HG03066 (cell line): ENCODE measurements around the gene SOX5.

Source experiments
- ATAC-seq: cut with Tn5 transposase; IDR thresholded peaks from one replicate; pipeline ENCODE4 v1.9.1; 2021; ENCODE audit warnings: low read depth; ENCODE audit not compliant: unreplicated experiment

The SOX5 gene

GRCh38 chr12:23949348-23950209 is at the start of gene SOX5:
Gene SOX5 (minus strand): TSS chr12:23949670. CDS start chr12:23949601, 69 bp downstream.
- no peak for ATAC-seq

GRCh38 chr12:23987046-23987445 is 37.6 kb upstream of the SOX5 start:
- no peak for ATAC-seq

- ATAC-seq = no peak
Measured at GRCh38 chr12:23980826-23981225, 31.4 kb upstream of the SOX5 start.

GRCh38 chr12:23964812-23965211 is 15.3 kb upstream of the SOX5 start:
- ATAC-seq = no peak

- ATAC-seq = no peak
Measured at GRCh38 chr12:23959826-23960225, 10.4 kb upstream of the SOX5 start.

- no peak for ATAC-seq
Measured at GRCh38 chr12:23954332-23954731, 4.9 kb upstream of the SOX5 start.

GRCh38 chr12:23952071-23952470 is 2.6 kb upstream of the SOX5 start:
- ATAC-seq = no peak

GRCh38 chr12:23950775-23951451 is 1.4 kb upstream of the SOX5 start:
- no peak for ATAC-seq

GRCh38 chr12:23950210-23950774 is 822 bp upstream of the SOX5 start:
- ATAC-seq = no peak

- no peak for ATAC-seq
Measured at GRCh38 chr12:23948291-23948690, 1.2 kb downstream of the SOX5 start.

GRCh38 chr12:23947395-23947794 is 2.1 kb downstream of the SOX5 start:
- no peak for ATAC-seq

- ATAC-seq = no peak
Measured at GRCh38 chr12:23945249-23945648, 4.2 kb downstream of the SOX5 start.

GRCh38 chr12:23944067-23944466 is 5.4 kb downstream of the SOX5 start:
- ATAC-seq = no peak

- ATAC-seq = no peak
Measured at GRCh38 chr12:23942841-23943240, 6.6 kb downstream of the SOX5 start.

- no peak for ATAC-seq
Measured at GRCh38 chr12:23941780-23942179, 7.7 kb downstream of the SOX5 start.

- ATAC-seq = no peak
Measured at GRCh38 chr12:23938422-23938821, 11.0 kb downstream of the SOX5 start.

GRCh38 chr12:23931176-23931575 is 18.3 kb downstream of the SOX5 start:
- ATAC-seq = no peak

- no peak for ATAC-seq
Measured at GRCh38 chr12:23930599-23930998, 18.9 kb downstream of the SOX5 start.

GRCh38 chr12:23929906-23930305 is 19.6 kb downstream of the SOX5 start:
- no peak for ATAC-seq

GRCh38 chr12:23927907-23928306 is 21.6 kb downstream of the SOX5 start:
- no peak for ATAC-seq

GRCh38 chr12:23921099-23921856 is 28.2 kb downstream of the SOX5 start:
- ATAC-seq = peak; percentile 53
